ENCODE data around the gene GGN. TPM values are rescaled to one million over a fixed set of nuclear protein-coding genes. Genes with fewer than 3 reads are reported as not detected.

Gene GGN
- total RNA-seq, 1 experiment from 2014 or later = 1.5 TPM

DNA sequence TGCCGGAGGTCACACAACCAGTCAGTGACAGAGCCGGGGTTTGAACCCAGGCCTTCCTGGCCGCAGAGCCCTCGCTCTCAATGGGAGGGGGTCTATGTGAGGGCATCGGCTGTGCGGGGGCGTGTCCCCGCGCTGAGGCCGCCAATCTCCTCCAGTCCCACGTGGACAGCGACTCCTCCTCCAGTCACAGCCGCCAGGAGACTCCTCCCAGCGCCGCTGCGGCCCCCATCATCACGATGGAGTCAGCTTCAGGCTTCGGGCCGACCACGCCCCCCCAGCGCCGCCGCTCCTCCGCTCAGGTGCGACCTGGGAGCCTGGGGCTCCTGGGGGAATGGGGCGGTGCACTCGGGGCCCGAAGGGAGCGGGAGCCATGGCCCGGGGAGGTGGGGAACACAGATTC, 6.7 kb upstream of the GGN start:
- TF ChIP-seq, protein P1, sequence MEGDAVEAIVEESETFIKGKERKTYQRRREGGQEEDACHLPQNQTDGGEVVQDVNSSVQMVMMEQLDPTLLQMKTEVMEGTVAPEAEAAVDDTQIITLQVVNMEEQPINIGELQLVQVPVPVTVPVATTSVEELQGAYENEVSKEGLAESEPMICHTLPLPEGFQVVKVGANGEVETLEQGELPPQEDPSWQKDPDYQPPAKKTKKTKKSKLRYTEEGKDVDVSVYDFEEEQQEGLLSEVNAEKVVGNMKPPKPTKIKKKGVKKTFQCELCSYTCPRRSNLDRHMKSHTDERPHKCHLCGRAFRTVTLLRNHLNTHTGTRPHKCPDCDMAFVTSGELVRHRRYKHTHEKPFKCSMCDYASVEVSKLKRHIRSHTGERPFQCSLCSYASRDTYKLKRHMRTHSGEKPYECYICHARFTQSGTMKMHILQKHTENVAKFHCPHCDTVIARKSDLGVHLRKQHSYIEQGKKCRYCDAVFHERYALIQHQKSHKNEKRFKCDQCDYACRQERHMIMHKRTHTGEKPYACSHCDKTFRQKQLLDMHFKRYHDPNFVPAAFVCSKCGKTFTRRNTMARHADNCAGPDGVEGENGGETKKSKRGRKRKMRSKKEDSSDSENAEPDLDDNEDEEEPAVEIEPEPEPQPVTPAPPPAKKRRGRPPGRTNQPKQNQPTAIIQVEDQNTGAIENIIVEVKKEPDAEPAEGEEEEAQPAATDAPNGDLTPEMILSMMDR (conservative IDR thresholded peaks at IDR 0.05) = no peak
- Histone ChIP-seq H3K4me1 (ENCODE audit: insufficient read depth, low read length) (no peaks in the 10 kb centered on the region; the same call in 1 of the 2 replicates), H4K5ac (ENCODE audit: insufficient read length, low read depth, low read length) (no peak overlapping the region), H3K27ac (ENCODE audit: insufficient read length, low read depth, low read length) (no peak overlapping the region), H3K4me2 (ENCODE audit: insufficient read depth, insufficient read length, low read length) (peak overlapping the region; percentile 20), H3K9ac (ENCODE audit: extremely low read depth, insufficient read length, low read length) (no peak overlapping the region), H2BK20ac (ENCODE audit: low read depth, low read length, poor library complexity, severe bottlenecking) (no peak overlapping the region), H2BK120ac (ENCODE audit: low read depth, low read length, poor library complexity, severe bottlenecking) (no peak overlapping the region), H3K4ac (ENCODE audit: low read depth, low read length) (no peak overlapping the region), H2BK5ac (ENCODE audit: insufficient read length, low read length) (no peak overlapping the region), H3K18ac (ENCODE audit: insufficient read length, low read depth, low read length) (no peak overlapping the region), H3K79me2 (ENCODE audit: insufficient read depth, low read length) (no peaks in the 10 kb centered on the region; the same call in 1 of the 2 replicates), H3K23ac (ENCODE audit: insufficient read length, low read depth, low read length) (no peak overlapping the region), H3K9me3 (ENCODE audit: control insufficient read depth, low read depth, low read length) (no peaks in the 10 kb centered on the region), H2AFZ (ENCODE audit: low read length) (no peak overlapping the region), H3K27me3 (ENCODE audit: insufficient read depth, low read length) (no peaks in the 10 kb centered on the region; the same call in 1 of the 2 replicates), H2BK12ac (ENCODE audit: insufficient read length, low read depth, low read length) (no peak overlapping the region), H3K56ac (ENCODE audit: insufficient read length, low read depth, low read length) (no peak overlapping the region), H4K20me1 (ENCODE audit: control insufficient read depth, insufficient read depth, insufficient read length) (no peaks in the 10 kb centered on the region), H2BK15ac (ENCODE audit: low read depth, low read length) (no peak overlapping the region), H3K23me2 (ENCODE audit: insufficient read length, low read depth, low read length, poor library complexity, severe bottlenecking) (peaks cover 10% of the 10 kb centered on the region), H3T11ph (ENCODE audit: low read length) (no peak overlapping the region), H3K14ac (ENCODE audit: insufficient read depth, low read length) (no peak overlapping the region; the same call in 1 of the 2 replicates), H3K79me1 (ENCODE audit: insufficient read depth, low read depth, low read length, poor library complexity, severe bottlenecking) (no peaks in the 10 kb centered on the region), H2AK5ac (ENCODE audit: insufficient read length, low read length) (no peak overlapping the region), H4K8ac (replicated peaks; ENCODE audit: insufficient read length, low read depth, low read length) (no peak overlapping the region), H4K91ac (ENCODE audit: insufficient read length, low read depth, low read length) (no peak overlapping the region)
- H3K27me3 Mint-ChIP-seq (ENCODE audit: low read depth) = peaks cover 39% of the 10 kb centered on the region
- peak overlapping the region in 1 of 3 experiments; percentile 66; a peak in 1 of 7 replicates for H3K27ac Mint-ChIP-seq
- peak; percentile 98 for DNase-seq
- peaks cover 26 to 43% (median 31%) of the 10 kb centered on the region in 3 experiments for H3K36me3 Mint-ChIP-seq (ENCODE audit: insufficient read depth in 1 of 3, low read depth in 3 of 3)
- WGBS (ENCODE audit: extremely low coverage, insufficient read length, low lambda C conversion rate) = no CpG with 5 or more reads among the region's 30 CpGs
- H3K4me3 Mint-ChIP-seq = peak overlapping the region; percentile 51 to 55
- H3K4me1 Mint-ChIP-seq = peaks cover 39 to 50% of the 10 kb centered on the region in 2 experiments
- H3K9me3 Mint-ChIP-seq = no peaks in the 10 kb centered on the region

Measured in H9 (cell line).